PC-3 (cell line): ENCODE measurements around the gene NIN. TPM values are rescaled to one million over a fixed set of nuclear protein-coding genes. Genes with fewer than 3 reads are reported as not detected.

Source experiments
- ATAC-seq: fragments of 200-7000 bp; cut with Tn5 transposase; 2 replicates; pipeline ENCODE4 v1.9.1; 2020; ENCODE audit warnings: mild to moderate bottlenecking, moderate library complexity
- BruUV-seq: library from RNA; stranded (reverse); fragments of 400-500 nt; replicated peaks from 2 replicates; lab custom pipeline; 2021; lab: Mats Ljungman, UMichigan
- CTCF ChIA-PET: fragments of 300-600 bp; sonication (Branson Sonifier 250); formaldehyde crosslinking; loops from one replicate; lab custom pipeline; 2022; ENCODE audit warnings: antibody characterized with exemption; lab: Charles Lee
- POLR2A ChIA-PET: fragments of 300-600 bp; sonication (Branson Sonifier 250); formaldehyde crosslinking; loops from one replicate; lab custom pipeline; 2022; ENCODE audit warnings: antibody characterized with exemption; ENCODE audit not compliant: unreplicated experiment; lab: Charles Lee
- DNase-seq: peaks from one replicate; pipeline ENCODE4 v3.0.0-alpha.2; 2015
- H2AFZ ChIP-seq: fragments of 300-600 bp; sonication (generic); 2 replicates; pipeline ENCODE4 v1.6.0; 2016; ENCODE audit warnings: antibody characterized with exemption, low read length
- H3F3A ChIP-seq: fragments of 300-600 bp; sonication (generic); one replicate; pipeline ENCODE4 v1.6.0; 2017; ENCODE audit warnings: antibody characterized with exemption, low read length, control low read depth, mild to moderate bottlenecking; ENCODE audit not compliant: unreplicated experiment
- H3K27ac ChIP-seq: fragments of 300-600 bp; sonication (generic); 2 replicates; pipeline ENCODE4 v1.5.1; 2016; ENCODE audit warnings: mild to moderate bottlenecking, low read length
- H3K27me3 ChIP-seq: fragments of 300-600 bp; sonication (generic); 2 replicates; pipeline ENCODE4 v1.6.1; 2016; ENCODE audit warnings: low read length, mixed read lengths
- H3K36me3 ChIP-seq: fragments of 300-600 bp; sonication (generic); 2 replicates; pipeline ENCODE4 v1.6.1; 2016; ENCODE audit warnings: low read depth, mixed run types, low read length, mixed read lengths
- H3K4me1 ChIP-seq: fragments of 300-600 bp; sonication (generic); 2 replicates; pipeline ENCODE4 v1.5.1; 2016; ENCODE audit warnings: low read length; ENCODE audit not compliant: insufficient read depth
- H3K4me2 ChIP-seq: fragments of 300-600 bp; sonication (generic); 2 replicates; pipeline ENCODE4 v1.6.0; 2016; ENCODE audit warnings: low read length
- H3K4me3 ChIP-seq: fragments of 300-600 bp; sonication (generic); 2 replicates; pipeline ENCODE4 v1.5.1; 2016; ENCODE audit warnings: mild to moderate bottlenecking, low read length, mixed read lengths
- H3K79me2 ChIP-seq: fragments of 300-600 bp; sonication (generic); 2 replicates; pipeline ENCODE4 v1.6.1; 2017; ENCODE audit warnings: low read length, mixed read lengths
- H3K9ac ChIP-seq: fragments of 300-600 bp; sonication (generic); 2 replicates; pipeline ENCODE4 v1.6.0; 2016; ENCODE audit warnings: mild to moderate bottlenecking, low read length
- H3K9me2 ChIP-seq: fragments of 300-600 bp; sonication (generic); replicated peaks from 2 replicates; pipeline ENCODE4 v1.6.1; 2016; ENCODE audit warnings: mixed run types, low read length, mixed read lengths
- H3K9me3 ChIP-seq: fragments of 300-600 bp; sonication (generic); 2 replicates; pipeline ENCODE4 v1.6.1; 2016; ENCODE audit warnings: low read length, mixed read lengths
- H4K20me1 ChIP-seq: fragments of 300-600 bp; sonication (generic); 2 replicates; pipeline ENCODE4 v1.6.1; 2016; ENCODE audit warnings: low read length, mixed read lengths
- EZH2 ChIP-seq: fragments of 300-600 bp; sonication (generic); IDR thresholded peaks from one replicate; pipeline ENCODE4 v1.6.1; 2017; ENCODE audit warnings: antibody characterized with exemption, mild to moderate bottlenecking, low read length; ENCODE audit not compliant: unreplicated experiment
- EZH2phosphoT487 ChIP-seq: fragments of 300-600 bp; sonication (generic); IDR thresholded peaks from 2 replicates; pipeline ENCODE4 v1.6.1; 2018; ENCODE audit warnings: mild to moderate bottlenecking, antibody characterized with exemption, low read length, borderline replicate concordance
- intact Hi-C: fragments of 100-400 bp; cut with micrococcal nuclease; formaldehyde crosslinking; loops from 2 replicates; pipeline ENCODE4 v1.9.0; 2023
- total RNA-seq: library from RNA; depleted of rRNA; stranded (reverse); fragments of >200 nt; gene quantifications from 2 replicates; pipeline ENCODE4 v1.2.3, GENCODE V29; 2014
- TF ChIP-seq, protein P1 (sequence below): fragments of 300-600 bp; sonication (generic); conservative IDR thresholded peaks from 2 replicates; pipeline ENCODE4 v1.5.1; 2017; ENCODE audit warnings: antibody characterized with exemption, low read depth, mild to moderate bottlenecking, low read length

NIN gene
- total RNA-seq, 1 experiment from 2014 or later = 34.3 TPM

DNA sequence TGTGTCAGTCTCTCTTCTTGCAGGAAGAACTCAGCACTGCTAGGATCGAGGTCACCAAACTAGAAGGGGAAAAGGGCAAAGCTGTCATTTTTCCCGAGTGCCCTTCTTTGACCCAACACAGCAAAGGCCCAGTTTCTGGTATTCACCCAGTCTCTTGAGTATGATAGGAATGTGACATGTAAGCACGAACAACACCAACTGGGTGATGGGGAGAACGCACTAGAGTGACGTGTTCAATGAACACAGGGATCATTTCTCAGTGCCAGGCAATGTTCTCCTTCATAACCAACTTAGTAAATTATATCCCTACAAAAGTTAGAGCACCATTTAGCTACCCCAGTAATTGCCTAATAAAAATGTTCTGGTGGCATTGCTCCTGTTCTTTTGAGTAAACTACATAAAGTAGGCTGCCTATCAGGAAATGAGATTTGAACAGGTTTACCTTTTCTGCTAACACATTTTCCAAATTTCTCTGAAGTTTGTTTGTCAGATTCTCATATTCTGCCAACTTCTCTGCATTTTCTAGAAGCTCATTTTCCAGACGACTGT, 64.5 kb downstream of the NIN start:
- Histone ChIP-seq H3K27me3 (no peaks in the 10 kb centered on the region), H3K4me2 (no peak overlapping the region), H3K27ac (no peak overlapping the region), H4K20me1 (no peaks in the 10 kb centered on the region), H3K4me1 (peaks cover 41% of the 10 kb centered on the region), H3K36me3 (peaks cover 27% of the 10 kb centered on the region), H2AFZ (no peak overlapping the region), H3K79me2 (no peaks in the 10 kb centered on the region), H3K9me3 (no peaks in the 10 kb centered on the region), H3K9me2 (no peaks in the 10 kb centered on the region), H3K9ac (no peak overlapping the region), H3F3A (peaks cover 4% of the 10 kb centered on the region), H3K4me3 (no peak overlapping the region)
- ChIA-PET POLR2A (interaction anchor here (0.6 kb wide), 2 partner anchors 253 to 530 kb away, joined by 4 to 8 read pairs; no protein-coding TSS in a partner anchor), CTCF (no interaction called here)
- no peak for ATAC-seq
- TF ChIP-seq, protein P1, sequence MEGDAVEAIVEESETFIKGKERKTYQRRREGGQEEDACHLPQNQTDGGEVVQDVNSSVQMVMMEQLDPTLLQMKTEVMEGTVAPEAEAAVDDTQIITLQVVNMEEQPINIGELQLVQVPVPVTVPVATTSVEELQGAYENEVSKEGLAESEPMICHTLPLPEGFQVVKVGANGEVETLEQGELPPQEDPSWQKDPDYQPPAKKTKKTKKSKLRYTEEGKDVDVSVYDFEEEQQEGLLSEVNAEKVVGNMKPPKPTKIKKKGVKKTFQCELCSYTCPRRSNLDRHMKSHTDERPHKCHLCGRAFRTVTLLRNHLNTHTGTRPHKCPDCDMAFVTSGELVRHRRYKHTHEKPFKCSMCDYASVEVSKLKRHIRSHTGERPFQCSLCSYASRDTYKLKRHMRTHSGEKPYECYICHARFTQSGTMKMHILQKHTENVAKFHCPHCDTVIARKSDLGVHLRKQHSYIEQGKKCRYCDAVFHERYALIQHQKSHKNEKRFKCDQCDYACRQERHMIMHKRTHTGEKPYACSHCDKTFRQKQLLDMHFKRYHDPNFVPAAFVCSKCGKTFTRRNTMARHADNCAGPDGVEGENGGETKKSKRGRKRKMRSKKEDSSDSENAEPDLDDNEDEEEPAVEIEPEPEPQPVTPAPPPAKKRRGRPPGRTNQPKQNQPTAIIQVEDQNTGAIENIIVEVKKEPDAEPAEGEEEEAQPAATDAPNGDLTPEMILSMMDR = no peak
- no peak for TF ChIP-seq EZH2
- TF ChIP-seq EZH2phosphoT487 = no peak
- DNase-seq = no peak
- no TSS peak for BruUV-seq
- intact Hi-C loops = no loop called here

GRCh38 chr14:50763382-50764007, 67.5 kb downstream of the NIN start:
- ChIA-PET CTCF (interaction anchor here (0.5 to 2.6 kb wide), 19 partner anchors 9 to 568 kb away, joined by 3 to 22 read pairs (median 5); no protein-coding TSS in a partner anchor), POLR2A (interaction anchor here (0.6 to 1.3 kb wide), 14 partner anchors 9 to 370 kb away, joined by 3 to 21 read pairs (median 6); partner anchors contain the start of gene SAV1)
- peaks cover 28% of the 10 kb centered on the region for H3K36me3 ChIP-seq
- peaks cover 29% of the 10 kb centered on the region for H3K4me1 ChIP-seq
- H3K9ac ChIP-seq = peak overlapping the region; percentile 78
- H3K79me2 ChIP-seq = no peaks in the 10 kb centered on the region
- H3K9me3 ChIP-seq = no peaks in the 10 kb centered on the region
- H3K27ac ChIP-seq = peak overlapping the region; percentile 94
- no peaks in the 10 kb centered on the region for H3K9me2 ChIP-seq
- no TSS peak for BruUV-seq
- peak; percentile 99 for DNase-seq
- H3K4me2 ChIP-seq = peak overlapping the region; percentile 80
- peak; percentile 97 for ATAC-seq
- H3K4me3 ChIP-seq = peak overlapping the region; percentile 44
- intact Hi-C loops = loop anchor here (1.0 to 2.0 kb wide), 6 partner anchors 12 to 163 kb away; partner anchors contain the start of gene SAV1
- no peaks in the 10 kb centered on the region for H3K27me3 ChIP-seq
- H4K20me1 ChIP-seq = no peaks in the 10 kb centered on the region
- peak overlapping the region; percentile 24; the same call in 1 of the 2 replicates for H2AFZ ChIP-seq
- H3F3A ChIP-seq = peaks cover 4% of the 10 kb centered on the region
- no peak for TF ChIP-seq EZH2phosphoT487
- no peak for TF ChIP-seq EZH2
- TF ChIP-seq, protein P1 = no peak
